Calu3 (cell line): Measurements from ENCODE around the gene COQ3. TPM values are rescaled to one million over a fixed set of nuclear protein-coding genes. Genes with fewer than 3 reads are reported as not detected.

Source experiments
- BruUV-seq: library from RNA; stranded (reverse); fragments of 400-500 nt; replicated peaks from 2 replicates; lab custom pipeline; 2021; lab: Mats Ljungman, UMichigan
- CTCF ChIA-PET: fragments of 300-600 bp; sonication (Branson Sonifier 250); formaldehyde crosslinking; loops from one replicate; lab custom pipeline; 2022; ENCODE audit warnings: antibody characterized with exemption; lab: Charles Lee
- DNase-seq: peaks from one replicate; pipeline ENCODE4 v3.0.0; 2022
- H3K27ac Mint-ChIP-seq: one replicate; pipeline ENCODE4 v1.8.0; 2022; ENCODE audit warnings: mixed read lengths; ENCODE audit not compliant: unreplicated experiment
- H3K27me3 Mint-ChIP-seq: one replicate; pipeline ENCODE4 v1.8.0; 2022; ENCODE audit warnings: mixed read lengths; ENCODE audit not compliant: unreplicated experiment
- H3K36me3 Mint-ChIP-seq: one replicate; pipeline ENCODE4 v1.8.0; 2022; ENCODE audit warnings: mild to moderate bottlenecking, moderate library complexity, mixed read lengths; ENCODE audit not compliant: insufficient read depth, unreplicated experiment
- H3K4me1 Mint-ChIP-seq: one replicate; pipeline ENCODE4 v1.8.0; 2022; ENCODE audit warnings: mild to moderate bottlenecking, low read depth, mixed read lengths; ENCODE audit not compliant: unreplicated experiment
- H3K4me3 Mint-ChIP-seq: one replicate; pipeline ENCODE4 v1.8.0; 2022; ENCODE audit warnings: mild to moderate bottlenecking, low read depth, moderate library complexity, mixed read lengths; ENCODE audit not compliant: unreplicated experiment
- H3K9me3 Mint-ChIP-seq: one replicate; pipeline ENCODE4 v1.8.0; 2022; ENCODE audit warnings: low read depth, mixed read lengths; ENCODE audit not compliant: unreplicated experiment
- CTCF ChIP-seq: fragments of 200-600 bp; IDR thresholded peaks from one replicate; pipeline ENCODE4 v1.8.0; 2022; ENCODE audit warnings: antibody characterized with exemption; ENCODE audit not compliant: unreplicated experiment
- intact Hi-C: fragments of 100-400 bp; cut with micrococcal nuclease; formaldehyde crosslinking; loops from one replicate; pipeline ENCODE4 v1.10.0; 2022; ENCODE audit not compliant: unreplicated experiment
- total RNA-seq: library from RNA; stranded (reverse); gene quantifications from 2 replicates; pipeline ENCODE4 v1.2.3, GENCODE V29; 2022

The COQ3 gene
- total RNA-seq, 1 experiment from 2014 or later: 7.6 TPM

DNA sequence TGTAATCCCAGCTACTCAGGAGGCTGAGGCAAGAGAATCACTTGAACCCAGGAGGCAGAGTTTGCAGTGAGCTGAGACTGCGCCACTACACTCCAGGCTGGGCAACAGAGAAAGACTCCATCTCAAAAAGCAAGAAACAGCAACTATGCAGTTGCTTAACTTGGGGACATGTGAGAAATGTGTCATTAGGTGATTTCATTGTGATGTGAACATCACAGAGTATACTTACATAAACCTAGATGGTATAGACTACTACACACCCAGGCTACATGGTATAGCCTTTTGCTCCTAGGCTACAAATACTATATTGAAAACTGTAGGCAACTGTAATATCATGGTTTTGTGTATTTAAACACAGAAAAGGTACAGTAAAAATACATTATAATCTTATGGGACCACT, 3.3 kb upstream of the COQ3 start:
- no TSS peak for BruUV-seq
- peaks cover 41% of the 10 kb centered on the region for H3K36me3 Mint-ChIP-seq
- H3K4me1 Mint-ChIP-seq: no peaks in the 10 kb centered on the region
- CTCF ChIA-PET: no interaction called here
- H3K27me3 Mint-ChIP-seq: no peaks in the 10 kb centered on the region
- intact Hi-C loops: no loop called here
- no peaks in the 10 kb centered on the region for H3K9me3 Mint-ChIP-seq
- no peak overlapping the region for H3K27ac Mint-ChIP-seq
- no peak overlapping the region for H3K4me3 Mint-ChIP-seq
- no peak for TF ChIP-seq CTCF
- DNase-seq: no peak

DNA sequence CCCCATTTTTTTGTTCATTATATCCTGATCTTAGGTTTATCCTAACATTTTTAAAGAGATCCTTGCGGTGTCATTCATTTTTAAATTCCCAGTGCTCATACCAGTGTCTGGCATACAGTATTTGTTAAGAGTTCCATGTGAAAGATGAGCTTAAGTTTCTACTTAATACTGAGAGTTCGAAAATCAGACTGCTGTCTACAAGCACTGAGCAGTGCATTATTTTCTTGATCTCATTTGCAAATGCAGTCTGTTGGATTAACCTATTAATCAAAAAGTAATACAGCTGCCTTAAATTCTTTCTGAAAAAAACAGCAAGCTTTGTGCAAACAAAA, 663 bp downstream of the COQ3 start:
- intact Hi-C loops: loop anchor here (1.0 kb wide), 1 partner anchor 59 kb away; no protein-coding TSS in a partner anchor
- BruUV-seq: no TSS peak
- Mint-ChIP-seq H3K9me3 (no peaks in the 10 kb centered on the region), H3K27ac (peak overlapping the region; percentile 96), H3K4me1 (no peaks in the 10 kb centered on the region), H3K27me3 (no peaks in the 10 kb centered on the region), H3K4me3 (peak overlapping the region; percentile 85), H3K36me3 (peaks cover 23% of the 10 kb centered on the region)
- CTCF ChIA-PET: interaction anchor here (0.7 to 1.4 kb wide), 6 partner anchors 10 to 63 kb away, joined by 3 to 8 read pairs (median 4); no protein-coding TSS in a partner anchor
- TF ChIP-seq CTCF: no peak
- DNase-seq: no peak

- no peak overlapping the region for H3K27ac Mint-ChIP-seq
Measured at GRCh38 chr6:99390896-99391295, 3.1 kb downstream of the COQ3 start.

GRCh38 chr6:99384507-99384906, 9.5 kb downstream of the COQ3 start:
- Mint-ChIP-seq H3K4me3 (no peak overlapping the region), H3K27me3 (no peaks in the 10 kb centered on the region), H3K9me3 (no peaks in the 10 kb centered on the region), H3K36me3 (no peaks in the 10 kb centered on the region), H3K27ac (no peak overlapping the region), H3K4me1 (no peaks in the 10 kb centered on the region)
- no TSS peak for BruUV-seq
- DNase-seq: no peak
- CTCF ChIA-PET: no interaction called here
- TF ChIP-seq CTCF: no peak
- intact Hi-C loops: no loop called here

More at GRCh38 chr6:99390896-99391295, 3.1 kb downstream of the COQ3 start:
- CTCF ChIA-PET: no interaction called here
- Mint-ChIP-seq H3K27me3 (no peaks in the 10 kb centered on the region), H3K36me3 (peaks cover 23% of the 10 kb centered on the region), H3K9me3 (no peaks in the 10 kb centered on the region), H3K4me3 (no peak overlapping the region), H3K4me1 (no peaks in the 10 kb centered on the region)
- no TSS peak for BruUV-seq
- intact Hi-C loops: no loop called here
- DNase-seq: no peak
- TF ChIP-seq CTCF: no peak
